Cardiac muscle cell (in vitro differentiated cells and primary cell): Measurements from ENCODE around the gene PPTC7. TPM values are rescaled to one million over a fixed set of nuclear protein-coding genes. Genes with fewer than 3 reads are reported as not detected.
A peak's percentile ranks its signal among the peaks of the same experiment; 100 is the strongest.
"Not testable (repeated sequence)": the region's sequence is repeated elsewhere in the genome, so short reads cannot be mapped to it uniquely, and the experiment has no call there.

Source experiments
- DNase-seq, 2 donors: peaks; one replicate each; pipeline versions ENCODE4 v3.0.0 to v3.0.0-alpha.2; 2010 to 2017; ENCODE audit warnings: low read depth in 1 of 2, low spot score in 1 of 2
- H3K27ac ChIP-seq: fragments of 200-600 bp; sonication (generic); 2 replicates; pipeline ENCODE4 v1.5.1; 2016
- H3K27me3 ChIP-seq: fragments of 200-600 bp; sonication (generic); 2 replicates; pipeline ENCODE4 v1.6.0; 2016; ENCODE audit warnings: control low read depth
- H3K36me3 ChIP-seq: fragments of 200-600 bp; sonication (generic); 2 replicates; pipeline ENCODE4 v1.5.1; 2016; ENCODE audit warnings: control low read depth
- H3K4me1 ChIP-seq: fragments of 200-600 bp; sonication (generic); 2 replicates; pipeline ENCODE4 v1.8.1; 2017; ENCODE audit warnings: low read depth, mild to moderate bottlenecking, mixed run types
- H3K4me3 ChIP-seq: fragments of 200-600 bp; sonication (generic); 2 replicates; pipeline ENCODE4 v1.5.1; 2016; ENCODE audit warnings: mild to moderate bottlenecking
- H3K9me3 ChIP-seq: fragments of 200-600 bp; sonication (generic); 2 replicates; pipeline ENCODE4 v1.5.1; 2017; ENCODE audit warnings: low read depth, mild to moderate bottlenecking, control low read depth
- CTCF ChIP-seq: IDR thresholded peaks from 2 replicates; pipeline ENCODE4 v1.5.1; 2012; ENCODE audit warnings: low read depth, mild to moderate bottlenecking, low read length
- polyA plus RNA-seq: library from polyadenylated mRNA; unstranded; fragments of >200 nt; fragmentation: Nextera tagmentation; extraction: Ambion mirVana; gene quantifications from 2 replicates; pipeline ENCODE4 v1.2.1, GENCODE V29; 2016
- total RNA-seq: library from RNA; depleted of rRNA; stranded (reverse); fragments of >200 nt; gene quantifications from 2 replicates; pipeline ENCODE4 v1.2.3, GENCODE V29; 2016

Gene PPTC7
- total and polyA plus RNA-seq, 2 experiments from 2014 or later: 16.3 to 21.7 TPM

GRCh38 chr12:110530511-110530910, 52.6 kb downstream of the PPTC7 start:
- Histone ChIP-seq H3K9me3 (no peaks in the 10 kb centered on the region), H3K36me3 (no peaks in the 10 kb centered on the region), H3K27ac (peak overlapping the region; percentile 56), H3K4me1 (peaks cover 40% of the 10 kb centered on the region), H3K27me3 (no peaks in the 10 kb centered on the region), H3K4me3 (no peak overlapping the region)
- no peak for TF ChIP-seq CTCF
- DNase-seq: peak in 1 of 2 donors; percentile 48

- no peak for TF ChIP-seq CTCF
- Histone ChIP-seq H3K4me1 (peaks cover 20% of the 10 kb centered on the region), H3K36me3 (no peaks in the 10 kb centered on the region), H3K4me3 (no peak overlapping the region), H3K27me3 (no peaks in the 10 kb centered on the region), H3K27ac (no peak overlapping the region), H3K9me3 (no peaks in the 10 kb centered on the region)
- no peak for DNase-seq
Observed at GRCh38 chr12:110528277-110528839, 54.8 kb downstream of the PPTC7 start.

- not testable (repeated sequence) for H3K4me1 ChIP-seq, H3K27ac ChIP-seq, H3K9me3 ChIP-seq, H3K27me3 ChIP-seq, H3K36me3 ChIP-seq, DNase-seq, H3K4me3 ChIP-seq
Observed at GRCh38 chr12:110520876-110521712, 62.0 kb downstream of the PPTC7 start.

- H3K9me3 ChIP-seq, DNase-seq, H3K4me1 ChIP-seq, H3K27me3 ChIP-seq, H3K27ac ChIP-seq, H3K4me3 ChIP-seq, H3K36me3 ChIP-seq: not testable (repeated sequence)
Observed at GRCh38 chr12:110518014-110518413, 65.1 kb downstream of the PPTC7 start.

- no peak for TF ChIP-seq CTCF
- Histone ChIP-seq H3K4me3 (no peak overlapping the region), H3K27me3 (no peaks in the 10 kb centered on the region), H3K4me1 (no peaks in the 10 kb centered on the region), H3K36me3 (no peaks in the 10 kb centered on the region), H3K27ac (no peak overlapping the region), H3K9me3 (no peaks in the 10 kb centered on the region)
- DNase-seq: no peak
Observed at GRCh38 chr12:110516995-110517394, 66.1 kb downstream of the PPTC7 start.

GRCh38 chr12:110514363-110514762, 68.8 kb downstream of the PPTC7 start:
- no peak for DNase-seq
- TF ChIP-seq CTCF: no peak
- no peaks in the 10 kb centered on the region for H3K9me3 ChIP-seq
- H3K27ac ChIP-seq: no peak overlapping the region
- H3K4me1 ChIP-seq: no peaks in the 10 kb centered on the region
- H3K36me3 ChIP-seq: no peaks in the 10 kb centered on the region
- H3K27me3 ChIP-seq: no peaks in the 10 kb centered on the region
- no peak overlapping the region for H3K4me3 ChIP-seq
